ENCODE data around the gene TH. TPM values are rescaled to one million over a fixed set of nuclear protein-coding genes. Genes with fewer than 3 reads are reported as not detected.

Gene TH
- polyA plus RNA-seq, 10 donors: 0.21 to 1.2 (median 0.65) TPM

Other genes starting within 250 kb of the TH start
- 10 to 100 TPM; 57.6 to 94.8 (median 82.0) TPM for gene MRPL23, start 224.5 kb downstream of the TH start, polyA plus RNA-seq (ENCODE audit: insufficient read length in 10 of 10)
- gene H19, start 174.0 kb downstream of the TH start, polyA plus RNA-seq (ENCODE audit: insufficient read length in 10 of 10): over 10,000 TPM in 8 of 10 donors, 1,000 to 10,000 TPM in 2; 9,155 to 14,072 (median 11,013) TPM
- gene IGF2, start 32.4 kb downstream of the TH start, polyA plus RNA-seq (ENCODE audit: insufficient read length in 10 of 10): 1,000 to 10,000 TPM; 3,184 to 5,148 (median 3,915) TPM
- gene INS, start 10.6 kb downstream of the TH start, polyA plus RNA-seq (ENCODE audit: insufficient read length in 10 of 10): not detected
- gene ASCL2, start 98.8 kb upstream of the TH start, polyA plus RNA-seq (ENCODE audit: insufficient read length in 10 of 10): under 1 TPM in 5 of 10 donors, not detected in 5; 0.12 to 0.40 (median 0.22) TPM
- gene C11orf21, start 130.1 kb upstream of the TH start, polyA plus RNA-seq (ENCODE audit: insufficient read length in 10 of 10): 1 to 10 TPM in 9 of 10 donors, under 1 TPM in 1; 0.50 to 6.0 (median 2.0) TPM
- 1 to 10 TPM; 2.0 to 5.6 (median 2.5) TPM for gene TSPAN32, start 130.2 kb upstream of the TH start, polyA plus RNA-seq (ENCODE audit: insufficient read length in 10 of 10)
- 100 to 1,000 TPM; 393 to 521 (median 464) TPM for gene CD81, start 205.5 kb upstream of the TH start, polyA plus RNA-seq (ENCODE audit: insufficient read length in 10 of 10)
- gene TSSC4, start 228.9 kb upstream of the TH start, polyA plus RNA-seq (ENCODE audit: insufficient read length in 10 of 10): 10 to 100 TPM; 16.8 to 25.2 (median 21.1) TPM

Data from muscle of back (tissue), 10 donors.